ENCODE results near the gene CALML6.

DNA sequence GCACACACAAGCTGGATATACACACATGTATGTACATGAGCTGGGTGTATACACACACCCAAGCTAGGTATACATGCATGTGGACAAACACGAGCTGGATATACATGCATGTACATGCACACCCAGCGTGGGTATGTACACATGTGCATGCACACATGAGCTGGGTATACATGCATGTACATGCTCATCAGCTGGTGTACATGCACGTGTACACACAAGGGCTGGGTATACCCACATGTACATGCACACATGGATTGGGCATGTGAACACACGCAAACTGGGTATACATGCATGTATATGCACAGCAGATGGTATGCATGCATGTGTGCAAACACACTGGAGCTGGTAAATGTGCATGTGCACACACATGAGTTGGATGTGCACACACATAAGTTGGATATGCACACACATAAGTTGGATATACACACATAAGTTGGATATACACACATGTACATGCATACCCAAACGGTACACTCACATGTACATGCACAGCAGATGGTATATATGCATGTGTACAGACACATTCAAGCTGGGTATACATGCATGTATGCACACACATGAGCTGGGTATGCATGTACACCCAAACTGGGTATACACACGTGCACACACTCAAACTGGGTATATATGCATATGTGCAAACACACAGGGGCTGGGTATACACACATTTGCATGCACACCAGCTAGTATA lies 16.7 kb upstream of the CALML6 start:
- TF ChIP-seq, protein P1, sequence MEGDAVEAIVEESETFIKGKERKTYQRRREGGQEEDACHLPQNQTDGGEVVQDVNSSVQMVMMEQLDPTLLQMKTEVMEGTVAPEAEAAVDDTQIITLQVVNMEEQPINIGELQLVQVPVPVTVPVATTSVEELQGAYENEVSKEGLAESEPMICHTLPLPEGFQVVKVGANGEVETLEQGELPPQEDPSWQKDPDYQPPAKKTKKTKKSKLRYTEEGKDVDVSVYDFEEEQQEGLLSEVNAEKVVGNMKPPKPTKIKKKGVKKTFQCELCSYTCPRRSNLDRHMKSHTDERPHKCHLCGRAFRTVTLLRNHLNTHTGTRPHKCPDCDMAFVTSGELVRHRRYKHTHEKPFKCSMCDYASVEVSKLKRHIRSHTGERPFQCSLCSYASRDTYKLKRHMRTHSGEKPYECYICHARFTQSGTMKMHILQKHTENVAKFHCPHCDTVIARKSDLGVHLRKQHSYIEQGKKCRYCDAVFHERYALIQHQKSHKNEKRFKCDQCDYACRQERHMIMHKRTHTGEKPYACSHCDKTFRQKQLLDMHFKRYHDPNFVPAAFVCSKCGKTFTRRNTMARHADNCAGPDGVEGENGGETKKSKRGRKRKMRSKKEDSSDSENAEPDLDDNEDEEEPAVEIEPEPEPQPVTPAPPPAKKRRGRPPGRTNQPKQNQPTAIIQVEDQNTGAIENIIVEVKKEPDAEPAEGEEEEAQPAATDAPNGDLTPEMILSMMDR (IDR thresholded peaks at IDR 0.05): no peak
- TF ChIP-seq SIN3A (IDR thresholded peaks at IDR 0.05; ENCODE audit: borderline replicate concordance, insufficient read depth, low read depth, low read length): no peak
- TF ChIP-seq POLR2AphosphoS5 (IDR thresholded peaks at IDR 0.05; ENCODE audit: low read depth, low read length): no peak
- TF ChIP-seq, protein P2, sequence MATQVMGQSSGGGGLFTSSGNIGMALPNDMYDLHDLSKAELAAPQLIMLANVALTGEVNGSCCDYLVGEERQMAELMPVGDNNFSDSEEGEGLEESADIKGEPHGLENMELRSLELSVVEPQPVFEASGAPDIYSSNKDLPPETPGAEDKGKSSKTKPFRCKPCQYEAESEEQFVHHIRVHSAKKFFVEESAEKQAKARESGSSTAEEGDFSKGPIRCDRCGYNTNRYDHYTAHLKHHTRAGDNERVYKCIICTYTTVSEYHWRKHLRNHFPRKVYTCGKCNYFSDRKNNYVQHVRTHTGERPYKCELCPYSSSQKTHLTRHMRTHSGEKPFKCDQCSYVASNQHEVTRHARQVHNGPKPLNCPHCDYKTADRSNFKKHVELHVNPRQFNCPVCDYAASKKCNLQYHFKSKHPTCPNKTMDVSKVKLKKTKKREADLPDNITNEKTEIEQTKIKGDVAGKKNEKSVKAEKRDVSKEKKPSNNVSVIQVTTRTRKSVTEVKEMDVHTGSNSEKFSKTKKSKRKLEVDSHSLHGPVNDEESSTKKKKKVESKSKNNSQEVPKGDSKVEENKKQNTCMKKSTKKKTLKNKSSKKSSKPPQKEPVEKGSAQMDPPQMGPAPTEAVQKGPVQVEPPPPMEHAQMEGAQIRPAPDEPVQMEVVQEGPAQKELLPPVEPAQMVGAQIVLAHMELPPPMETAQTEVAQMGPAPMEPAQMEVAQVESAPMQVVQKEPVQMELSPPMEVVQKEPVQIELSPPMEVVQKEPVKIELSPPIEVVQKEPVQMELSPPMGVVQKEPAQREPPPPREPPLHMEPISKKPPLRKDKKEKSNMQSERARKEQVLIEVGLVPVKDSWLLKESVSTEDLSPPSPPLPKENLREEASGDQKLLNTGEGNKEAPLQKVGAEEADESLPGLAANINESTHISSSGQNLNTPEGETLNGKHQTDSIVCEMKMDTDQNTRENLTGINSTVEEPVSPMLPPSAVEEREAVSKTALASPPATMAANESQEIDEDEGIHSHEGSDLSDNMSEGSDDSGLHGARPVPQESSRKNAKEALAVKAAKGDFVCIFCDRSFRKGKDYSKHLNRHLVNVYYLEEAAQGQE (IDR thresholded peaks at IDR 0.05; ENCODE audit: insufficient read depth in 1 of 2, low read depth in 2 of 2, low read length in 1 of 2): no peak
